Endothelial cell of umbilical vein (primary cell): ENCODE results near the gene CDY2A.
"Not testable (repeated sequence)": the region's sequence is repeated elsewhere in the genome, so short reads cannot be mapped to it uniquely, and the experiment has no call there.

ENCODE experiments used
- CTCF ChIP-seq, 2 donors: IDR thresholded peaks; 1 replicate in 1 of 2; 2 replicates in 1 of 2; pipeline ENCODE4 v1.5.1; 2011; ENCODE audit warnings: low read length in 2 of 2, mild to moderate bottlenecking in 2 of 2, moderate library complexity in 2 of 2, control low read depth in 1 of 2, inconsistent platforms in 1 of 2, low read depth in 1 of 2; ENCODE audit not compliant: insufficient read depth in 1 of 2; ENCODE audit errors: extremely low read depth in 1 of 2
- EZH2 ChIP-seq: IDR thresholded peaks from 2 replicates; pipeline ENCODE4 v1.6.1; 2012; ENCODE audit warnings: borderline replicate concordance, low read depth, mild to moderate bottlenecking, moderate library complexity, low read length, inconsistent platforms; ENCODE audit not compliant: severe bottlenecking
- JUN ChIP-seq: IDR thresholded peaks from 2 replicates; pipeline ENCODE4 v1.6.1; 2011; ENCODE audit warnings: borderline replicate concordance, low read depth; ENCODE audit not compliant: insufficient read length, insufficient read depth
- MAX ChIP-seq: IDR thresholded peaks from 2 replicates; pipeline ENCODE4 v1.6.1; 2011; ENCODE audit not compliant: insufficient read depth, insufficient read length
- MYC ChIP-seq: IDR thresholded peaks from one replicate; pipeline ENCODE4 v1.6.1; 2011; ENCODE audit warnings: mild to moderate bottlenecking, low read depth, low read length
- POLR2A ChIP-seq: IDR thresholded peaks from 2 replicates; pipeline ENCODE4 v1.6.1; 2012; ENCODE audit warnings: low read depth, mild to moderate bottlenecking, control low read depth, low read length

GRCh38 chrY:17998266-17998665 lies 27.3 kb upstream of the CDY2A start:
- not testable (repeated sequence) for TF ChIP-seq POLR2A; MAX; CTCF (IDR thresholded peaks at IDR 0.05; ENCODE audit: extremely low read depth in 1 of 2, insufficient read depth in 1 of 2, low read depth in 1 of 2, low read length in 2 of 2); EZH2; MYC; JUN
